Ovary (tissue), 9 donors: ENCODE measurements around the gene ADGRD1. TPM values are rescaled to one million over a fixed set of nuclear protein-coding genes. Genes with fewer than 3 reads are reported as not detected.
A peak's percentile ranks its signal among the peaks of the same experiment; 100 is the strongest.

Experiments used
- DNase-seq, 5 donors: peaks; one replicate each; pipeline ENCODE4 v3.0.0-alpha.2; 2019 to 2020
- H3K27ac ChIP-seq, 2 donors: fragments of 200-600 bp; one replicate each; pipeline versions ENCODE4 v1.5.1 to v1.8.0; 2019 to 2022
- H3K27me3 ChIP-seq: fragments of 200-600 bp; one replicate; pipeline ENCODE4 v1.8.0; 2022
- H3K36me3 ChIP-seq: fragments of 200-600 bp; sonication (generic); one replicate; pipeline ENCODE4 v1.5.1; 2019
- H3K4me1 ChIP-seq: one replicate; pipeline ENCODE4 v1.8.1; 2013; ENCODE audit warnings: mild to moderate bottlenecking, moderate library complexity; ENCODE audit not compliant: insufficient read depth
- H3K4me3 ChIP-seq: fragments of 200-600 bp; sonication (generic); one replicate; pipeline ENCODE4 v1.5.1; 2017
- H3K9me3 ChIP-seq, 2 donors: fragments of 200-600 bp in 1 of 2; sonication (generic) in 1 of 2; one replicate each; pipeline versions ENCODE4 v1.5.1 to v1.8.1; 2013 to 2019; ENCODE audit warnings: mild to moderate bottlenecking in 1 of 2, moderate library complexity in 1 of 2
- EP300 ChIP-seq: sonication (generic); formaldehyde crosslinking; IDR thresholded peaks from one replicate; pipeline ENCODE4 v1.6.1; 2017; ENCODE audit warnings: antibody characterized with exemption
- POLR2A ChIP-seq: fragments of 450-650 bp; IDR thresholded peaks from one replicate; pipeline ENCODE4 v1.6.1; 2017; ENCODE audit warnings: antibody characterized with exemption, mild to moderate bottlenecking, moderate library complexity
- WGBS, 3 donors: extraction: QIAGEN DNeasy Blood & Tissue Kit in 1 of 3; methylation state at CpG; one replicate each; pipeline versions ENCODE4 v1.1.5 to v1.1.7; 2013 to 2017; 5-methylcytosine and 5-hydroxymethylcytosine counted together
- intact Hi-C, 4 donors: fragments of 100-400 bp; cut with DNase I; formaldehyde crosslinking; loops; one replicate each; pipeline versions ENCODE4 v1.11.0 to v1.15.1; 2022 to 2023
- polyA plus RNA-seq, 2 donors: library from polyadenylated mRNA; stranded (reverse); fragments of 200-250 nt in 1 of 2; fragments of 350-450 nt in 1 of 2; fragmentation: Illumina TruSeq in 1 of 2; extraction: RNeasy Lipid Tissue Mini Kit (QIAGEN cat#74804) in 1 of 2; gene quantifications; one replicate each; pipeline ENCODE4 v1.2.3, GENCODE V29; 2013 to 2014
- total RNA-seq, 7 donors: library from RNA; depleted of rRNA in 2 of 7; stranded (reverse); fragments of >200 nt in 2 of 7; fragmentation: NEBNext Ultra II Directional in 3 of 7; extraction: Animal tissue kit (Norgen Biotek cat#: 25700) in 3 of 7; gene quantifications; one replicate each; pipeline versions ENCODE4 v1.1.0 to v1.2.4, GENCODE V29; 2016 to 2023
- TF ChIP-seq, protein P1 (sequence below), 3 donors: fragments of 450-650 bp in 2 of 3; fragments of 200-600 bp in 1 of 3; IDR thresholded peaks; one replicate each; pipeline versions ENCODE4 v1.5.1 to v1.8.0; 2016 to 2022; ENCODE audit warnings: antibody characterized with exemption in 3 of 3, mild to moderate bottlenecking in 1 of 3
- donor health status: DM: no; HTN: no; CAD: no; lungs with moderate emphysema.
- donor health status: DM: no; HTN: no; CAD: no.
- donor health status: Bipolar disorder and iron deficiency.
- donor health status: DM: yes; HTN: yes; CAD: no.
- donor health status: DM: no; HTN: no; CAD: no.
- donor health status: DM: yes; HTN: yes; CAD: no.

Gene ADGRD1
- total and polyA plus RNA-seq, 9 donors, result 7.6 to 75.3 (median 25.9) TPM

GRCh38 chr12:131090274-131091210, 136.8 kb downstream of the ADGRD1 start:
- Histone ChIP-seq H3K27ac (no peak overlapping the region), H3K27me3 (no peaks in the 10 kb centered on the region), H3K9me3 (no peaks in the 10 kb centered on the region), H3K36me3 (no peaks in the 10 kb centered on the region), H3K4me1 (no peaks in the 10 kb centered on the region), H3K4me3 (no peak overlapping the region)
- peak in 4 of 5 donors; percentile 5 to 12 (median 6) for DNase-seq
- 70 to 75% (median 71%) methylated on average over 14 of the region's 14 CpGs for WGBS, 3 donors
- TF ChIP-seq POLR2A (no peak), EP300 (no peak)
- TF ChIP-seq, protein P1, sequence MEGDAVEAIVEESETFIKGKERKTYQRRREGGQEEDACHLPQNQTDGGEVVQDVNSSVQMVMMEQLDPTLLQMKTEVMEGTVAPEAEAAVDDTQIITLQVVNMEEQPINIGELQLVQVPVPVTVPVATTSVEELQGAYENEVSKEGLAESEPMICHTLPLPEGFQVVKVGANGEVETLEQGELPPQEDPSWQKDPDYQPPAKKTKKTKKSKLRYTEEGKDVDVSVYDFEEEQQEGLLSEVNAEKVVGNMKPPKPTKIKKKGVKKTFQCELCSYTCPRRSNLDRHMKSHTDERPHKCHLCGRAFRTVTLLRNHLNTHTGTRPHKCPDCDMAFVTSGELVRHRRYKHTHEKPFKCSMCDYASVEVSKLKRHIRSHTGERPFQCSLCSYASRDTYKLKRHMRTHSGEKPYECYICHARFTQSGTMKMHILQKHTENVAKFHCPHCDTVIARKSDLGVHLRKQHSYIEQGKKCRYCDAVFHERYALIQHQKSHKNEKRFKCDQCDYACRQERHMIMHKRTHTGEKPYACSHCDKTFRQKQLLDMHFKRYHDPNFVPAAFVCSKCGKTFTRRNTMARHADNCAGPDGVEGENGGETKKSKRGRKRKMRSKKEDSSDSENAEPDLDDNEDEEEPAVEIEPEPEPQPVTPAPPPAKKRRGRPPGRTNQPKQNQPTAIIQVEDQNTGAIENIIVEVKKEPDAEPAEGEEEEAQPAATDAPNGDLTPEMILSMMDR (IDR thresholded peaks at IDR 0.05), result no peak
- intact Hi-C loops, result no loop called here

- Histone ChIP-seq H3K4me1 (no peaks in the 10 kb centered on the region), H3K27ac (no peak overlapping the region), H3K36me3 (no peaks in the 10 kb centered on the region), H3K4me3 (no peak overlapping the region), H3K9me3 (no peaks in the 10 kb centered on the region), H3K27me3 (no peaks in the 10 kb centered on the region)
- 52 to 57% (median 53%) methylated on average over 13 of the region's 13 CpGs for WGBS, 3 donors
- peak in 3 of 5 donors; percentile 3 to 6 (median 5) for DNase-seq
- intact Hi-C loops, result no loop called here
- TF ChIP-seq EP300 (no peak), POLR2A (no peak)
- TF ChIP-seq, protein P1 (IDR thresholded peaks at IDR 0.05), result no peak
Observed at GRCh38 chr12:131091413-131091975, 137.8 kb downstream of the ADGRD1 start.

DNA sequence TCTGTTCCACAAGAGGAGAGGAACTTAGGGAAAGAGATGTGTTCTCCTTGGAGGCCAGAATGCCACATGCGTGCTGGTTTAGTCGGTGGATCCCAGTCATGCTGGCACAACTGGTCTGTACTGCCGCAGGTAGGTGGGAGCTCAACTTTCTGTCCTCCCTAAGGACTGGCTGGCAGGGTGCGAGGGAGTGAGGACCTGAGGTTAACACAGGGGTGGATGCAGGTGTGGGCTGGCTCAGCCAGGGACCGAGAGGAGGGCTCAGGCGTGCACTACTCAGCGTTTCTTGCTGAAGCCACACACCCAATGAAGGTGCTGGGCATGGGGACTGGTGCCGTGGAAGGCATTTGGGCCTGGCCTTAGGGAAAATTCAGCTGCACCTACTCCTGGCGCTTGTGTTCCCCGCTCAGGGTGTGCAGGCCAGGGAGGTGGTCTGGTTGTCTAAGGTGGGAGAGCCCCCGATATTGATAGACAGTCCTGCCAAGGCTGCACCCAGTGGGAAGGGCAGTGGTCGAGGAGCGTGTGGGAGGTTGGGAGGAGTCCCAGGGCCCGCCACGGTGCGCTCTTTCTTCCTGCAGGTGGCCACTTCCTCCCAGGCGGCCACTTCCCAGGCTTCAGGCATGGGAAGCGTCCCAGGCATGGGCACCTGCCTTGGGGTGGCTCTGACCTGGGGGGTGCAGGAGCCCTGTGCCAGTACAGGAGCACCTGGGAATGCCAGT, 138.4 kb downstream of the ADGRD1 start:
- whole genome bisulfite sequencing, 3 donors, result 85 to 88% (median 87%) methylated on average over 18 of the region's 18 CpGs
- H3K4me3 ChIP-seq, result no peak overlapping the region
- peak in 4 of 5 donors; percentile 7 to 25 (median 9) for DNase-seq
- no peak for TF ChIP-seq EP300
- TF ChIP-seq, protein P1 (IDR thresholded peaks at IDR 0.05), result no peak
- TF ChIP-seq POLR2A, result no peak
- H3K27ac ChIP-seq, result no peak overlapping the region
- H3K27me3 ChIP-seq, result no peaks in the 10 kb centered on the region
- no peaks in the 10 kb centered on the region for H3K9me3 ChIP-seq
- H3K4me1 ChIP-seq, result peaks cover 4% of the 10 kb centered on the region
- intact Hi-C loops, result no loop called here
- no peaks in the 10 kb centered on the region for H3K36me3 ChIP-seq

- H3K4me1 ChIP-seq, result peaks cover 9% of the 10 kb centered on the region
- H3K27me3 ChIP-seq, result no peaks in the 10 kb centered on the region
- no peaks in the 10 kb centered on the region for H3K36me3 ChIP-seq
- H3K9me3 ChIP-seq, result no peaks in the 10 kb centered on the region
- intact Hi-C loops, result no loop called here
- no peak overlapping the region for H3K27ac ChIP-seq
- 81 to 87% (median 84%) methylated on average over 14 to 21 of the region's 21 CpGs for WGBS, 3 donors
- H3K4me3 ChIP-seq, result no peak overlapping the region
- TF ChIP-seq, protein P1 (IDR thresholded peaks at IDR 0.05), result no peak
- TF ChIP-seq POLR2A (no peak), EP300 (no peak)
- peak; percentile 3 to 31 (median 6) for DNase-seq
Observed at GRCh38 chr12:131092901-131093603, 139.3 kb downstream of the ADGRD1 start.
